ENCODE measurements around the gene TDRD15.

- TF ChIP-seq EGR1 (conservative IDR thresholded peaks at IDR 0.05) (no peak), EZH2 (IDR thresholded peaks at IDR 0.05; ENCODE audit: borderline replicate concordance, low read depth, low read length) (no peak), CTCF (IDR thresholded peaks at IDR 0.05 in 2 of 3, conservative IDR thresholded peaks at IDR 0.05 in 1 of 3; ENCODE audit: insufficient read depth in 2 of 3, low read depth in 1 of 3, low read length in 3 of 3) (no peak), ZC3H11A (IDR thresholded peaks at IDR 0.05; ENCODE audit: low read depth, low read length) (no peak), TARDBP (IDR thresholded peaks at IDR 0.05) (no peak), BRCA1 (IDR thresholded peaks at IDR 0.05) (no peak), BRCA1 (CRISPR knock-in tag; IDR thresholded peaks at IDR 0.05) (no peak)
Observed at GRCh38 chr2:21102356-21102755, 21.4 kb upstream of the TDRD15 start.

Measured in K562 (cell line).